Trophoblast cell (in vitro differentiated cells and primary cell): ENCODE data around the gene DHX34.

Experiments
- DNase-seq, 2 donors: peaks; one replicate each; pipeline ENCODE4 v3.0.0-alpha.2; 2016
- H2AFZ ChIP-seq: 2 replicates; pipeline ENCODE4 v1.6.1; 2013; ENCODE audit warnings: low read length, moderate library complexity, mild to moderate bottlenecking; ENCODE audit not compliant: insufficient read depth, poor library complexity
- H2AK5ac ChIP-seq: 2 replicates; pipeline ENCODE4 v1.6.1; 2013; ENCODE audit warnings: mild to moderate bottlenecking, low read length
- H2BK120ac ChIP-seq: 2 replicates; pipeline ENCODE4 v1.6.1; 2013; ENCODE audit warnings: low read length, mild to moderate bottlenecking, moderate library complexity; ENCODE audit not compliant: insufficient read depth, poor library complexity
- H2BK12ac ChIP-seq: 2 replicates; pipeline ENCODE4 v1.6.1; 2013; ENCODE audit warnings: mild to moderate bottlenecking, low read length, moderate library complexity
- H2BK5ac ChIP-seq: 2 replicates; pipeline ENCODE4 v1.6.1; 2013; ENCODE audit warnings: low read length, low read depth, moderate library complexity, mild to moderate bottlenecking; ENCODE audit not compliant: poor library complexity
- H3K14ac ChIP-seq: 2 replicates; pipeline ENCODE4 v1.6.1; 2013; ENCODE audit warnings: mild to moderate bottlenecking, low read length
- H3K18ac ChIP-seq: 2 replicates; pipeline ENCODE4 v1.6.1; 2013; ENCODE audit warnings: mild to moderate bottlenecking, low read length
- H3K23ac ChIP-seq: 2 replicates; pipeline ENCODE4 v1.6.1; 2013; ENCODE audit warnings: low read length
- H3K27ac ChIP-seq: 2 replicates; pipeline ENCODE4 v1.5.1; 2013; ENCODE audit warnings: low read depth, mild to moderate bottlenecking, inconsistent platforms, low read length, moderate library complexity
- H3K27me3 ChIP-seq: 2 replicates; pipeline ENCODE4 v1.6.1; 2013; ENCODE audit warnings: inconsistent platforms, mild to moderate bottlenecking, low read length, moderate library complexity; ENCODE audit not compliant: insufficient read depth
- H3K36me3 ChIP-seq, 2 experiments: 1 replicate in 1 of 2; 2 replicates in 1 of 2; pipeline ENCODE4 v1.6.1; 2013; ENCODE audit warnings: low read length in 2 of 2, mild to moderate bottlenecking in 2 of 2, moderate library complexity in 1 of 2; ENCODE audit not compliant: insufficient read depth in 2 of 2, control insufficient read depth in 1 of 2
- H3K4ac ChIP-seq: 2 replicates; pipeline ENCODE4 v1.6.1; 2013; ENCODE audit warnings: low read depth, mild to moderate bottlenecking, low read length, moderate library complexity
- H3K4me1 ChIP-seq, 2 experiments: 1 replicate in 1 of 2; 2 replicates in 1 of 2; pipeline ENCODE4 v1.6.1; 2013; ENCODE audit warnings: low read length in 2 of 2, mild to moderate bottlenecking in 2 of 2, moderate library complexity in 1 of 2; ENCODE audit not compliant: insufficient read depth in 2 of 2, control insufficient read depth in 1 of 2
- H3K4me2 ChIP-seq: 2 replicates; pipeline ENCODE4 v1.6.1; 2013; ENCODE audit warnings: inconsistent platforms, mild to moderate bottlenecking, low read length, moderate library complexity
- H3K4me3 ChIP-seq: 2 replicates; pipeline ENCODE4 v1.5.1; 2013; ENCODE audit warnings: mild to moderate bottlenecking, low read depth, low read length, inconsistent platforms
- H3K79me1 ChIP-seq: one replicate; pipeline ENCODE4 v1.6.1; 2013; ENCODE audit warnings: low read length
- H3K79me2 ChIP-seq: 2 replicates; pipeline ENCODE4 v1.6.1; 2013; ENCODE audit warnings: low read length, mild to moderate bottlenecking; ENCODE audit not compliant: control insufficient read depth, insufficient read depth, poor library complexity
- H3K9ac ChIP-seq: 2 replicates; pipeline ENCODE4 v1.6.1; 2013; ENCODE audit warnings: mild to moderate bottlenecking, low read length
- H3K9me3 ChIP-seq: 2 replicates; pipeline ENCODE4 v1.6.1; 2013; ENCODE audit warnings: low read depth, mild to moderate bottlenecking, control low read depth, inconsistent platforms, low read length; ENCODE audit not compliant: insufficient read depth
- H4K12ac ChIP-seq: 2 replicates; pipeline ENCODE4 v1.6.1; 2013; ENCODE audit warnings: low read depth, mild to moderate bottlenecking, low read length, moderate library complexity
- H4K8ac ChIP-seq: 2 replicates; pipeline ENCODE4 v1.6.1; 2013; ENCODE audit warnings: low read depth, mild to moderate bottlenecking, low read length, moderate library complexity
- H4K91ac ChIP-seq: one replicate; pipeline ENCODE4 v1.6.1; 2013; ENCODE audit warnings: low read depth, mild to moderate bottlenecking, low read length, moderate library complexity
- WGBS: extraction: QIAGEN DNeasy Blood & Tissue Kit; methylation state at CpG from one replicate; pipeline ENCODE4 v1.1.7; 2013; ENCODE audit warnings: missing lambda C conversion rate; ENCODE audit not compliant: insufficient read length, insufficient coverage; ENCODE audit errors: extremely low coverage; 5-methylcytosine and 5-hydroxymethylcytosine counted together

DHX34 gene

DNA sequence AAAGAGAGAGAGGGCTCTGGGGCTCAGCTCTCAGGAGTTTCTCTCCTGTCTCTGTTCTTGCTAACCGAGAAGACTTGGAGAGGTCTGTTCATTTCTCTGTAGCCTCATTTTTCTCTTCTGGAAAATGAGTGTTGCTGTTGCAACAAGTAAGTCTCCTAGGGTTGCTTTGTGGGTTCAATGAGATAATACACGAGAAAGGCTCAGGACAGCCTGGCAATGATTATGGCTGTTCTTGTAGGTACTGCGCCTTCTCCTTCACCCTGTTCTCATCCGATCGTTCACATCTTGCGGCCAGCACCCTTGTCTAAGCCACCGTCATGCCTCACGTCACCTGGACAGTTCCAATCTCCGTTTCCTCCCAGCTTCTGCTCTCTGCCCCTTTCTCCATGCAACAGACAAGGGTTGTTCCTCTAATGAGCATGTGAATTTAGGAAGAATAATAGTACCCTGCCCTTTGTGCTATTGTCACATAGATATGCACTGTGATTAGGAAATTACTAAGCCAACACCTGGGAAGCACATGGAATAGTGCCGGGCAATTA lies 35.3 kb upstream of the DHX34 start:
- H4K8ac ChIP-seq, result no peak overlapping the region
- H3K4me3 ChIP-seq, result no peak overlapping the region
- H3K9ac ChIP-seq, result no peak overlapping the region
- no peak overlapping the region for H3K18ac ChIP-seq
- H3K4ac ChIP-seq, result no peak overlapping the region
- H3K79me2 ChIP-seq, result no peaks in the 10 kb centered on the region
- H3K36me3 ChIP-seq, result no peaks in the 10 kb centered on the region
- no peak overlapping the region for H4K12ac ChIP-seq
- no peak overlapping the region for H2AFZ ChIP-seq
- no peaks in the 10 kb centered on the region for H3K79me1 ChIP-seq
- no peaks in the 10 kb centered on the region for H3K9me3 ChIP-seq
- no peak overlapping the region for H2BK120ac ChIP-seq
- no peak overlapping the region for H3K27ac ChIP-seq
- WGBS, result no CpG with 5 or more reads among the region's 10 CpGs
- no peaks in the 10 kb centered on the region for H3K4me1 ChIP-seq
- no peak overlapping the region for H2BK12ac ChIP-seq
- H2BK5ac ChIP-seq, result no peak overlapping the region
- no peaks in the 10 kb centered on the region for H3K27me3 ChIP-seq
- no peak overlapping the region for H2AK5ac ChIP-seq
- H4K91ac ChIP-seq, result no peak overlapping the region
- H3K14ac ChIP-seq, result no peak overlapping the region
- no peak for DNase-seq
- H3K23ac ChIP-seq, result no peak overlapping the region
- no peak overlapping the region for H3K4me2 ChIP-seq

DNA sequence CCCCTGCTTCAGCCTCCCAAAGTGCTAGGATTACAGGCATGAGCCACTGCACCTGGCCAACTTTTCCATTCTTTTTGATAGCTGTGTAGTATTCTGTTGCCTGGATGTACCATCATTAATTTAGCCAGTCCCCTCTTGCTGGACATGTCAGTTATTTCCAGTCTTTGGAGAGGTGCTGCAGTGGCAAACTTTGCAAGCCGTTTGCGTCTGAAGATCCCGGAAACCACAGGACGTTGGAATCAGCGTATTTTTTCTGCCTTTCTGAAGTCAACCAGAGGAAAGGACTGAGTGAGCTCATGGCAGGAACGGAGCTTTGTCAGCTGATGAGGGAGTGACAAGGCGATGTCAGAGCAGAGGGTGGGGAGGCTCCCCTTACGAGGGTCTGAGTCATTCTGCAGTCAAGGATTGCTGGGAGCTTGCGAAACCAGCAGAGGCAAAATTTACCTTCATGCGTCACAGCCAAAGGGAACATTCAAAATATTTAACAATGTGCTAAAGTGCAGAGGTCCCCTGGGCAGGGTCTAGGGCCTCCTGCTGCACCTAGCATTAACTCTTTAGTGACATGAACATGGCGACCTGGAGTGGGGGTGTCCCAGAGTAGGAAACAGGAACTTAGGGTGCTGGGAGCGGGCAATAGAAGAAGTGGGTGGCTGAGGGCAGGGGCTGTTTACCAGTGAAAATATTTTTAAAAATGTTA lies 33.8 kb upstream of the DHX34 start:
- H2BK120ac ChIP-seq, result no peak overlapping the region
- no peak overlapping the region for H3K27ac ChIP-seq
- no peak overlapping the region for H4K12ac ChIP-seq
- whole genome bisulfite sequencing, result no CpG with 5 or more reads among the region's 12 CpGs
- no peak overlapping the region for H3K4me3 ChIP-seq
- H4K8ac ChIP-seq, result no peak overlapping the region
- no peaks in the 10 kb centered on the region for H3K79me2 ChIP-seq
- H3K9me3 ChIP-seq, result peaks cover 2% of the 10 kb centered on the region
- no peak overlapping the region for H3K4ac ChIP-seq
- H2AFZ ChIP-seq, result no peak overlapping the region
- H3K14ac ChIP-seq, result no peak overlapping the region
- H3K4me1 ChIP-seq, result no peaks in the 10 kb centered on the region
- no peak overlapping the region for H3K4me2 ChIP-seq
- no peak overlapping the region for H3K9ac ChIP-seq
- peak; percentile 98 to 99 for DNase-seq
- no peak overlapping the region for H4K91ac ChIP-seq
- no peak overlapping the region for H2BK5ac ChIP-seq
- H2BK12ac ChIP-seq, result no peak overlapping the region
- no peaks in the 10 kb centered on the region for H3K36me3 ChIP-seq
- H3K27me3 ChIP-seq, result no peaks in the 10 kb centered on the region
- H3K23ac ChIP-seq, result no peak overlapping the region
- H3K79me1 ChIP-seq, result no peaks in the 10 kb centered on the region
- no peak overlapping the region for H3K18ac ChIP-seq
- no peak overlapping the region for H2AK5ac ChIP-seq

DNA sequence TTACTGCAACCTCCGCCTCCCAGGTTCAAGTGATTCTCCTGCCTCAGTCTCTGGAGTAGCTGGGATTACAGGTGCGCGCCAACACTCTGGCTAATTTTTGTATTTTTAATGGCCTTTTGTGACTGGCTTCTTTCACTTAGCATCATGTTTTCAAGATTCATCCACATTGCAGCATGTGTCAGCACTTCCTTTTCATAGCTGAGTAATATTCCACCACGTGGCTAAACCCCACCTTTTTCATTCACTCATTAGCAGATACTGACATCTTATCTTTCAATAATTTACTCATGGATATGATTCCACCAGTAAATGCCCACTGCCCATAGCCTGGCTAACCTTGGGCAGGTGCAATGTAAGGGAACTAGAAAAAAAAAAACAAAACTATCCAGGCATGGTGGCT lies 32.6 kb upstream of the DHX34 start:
- Histone ChIP-seq H4K91ac (no peak overlapping the region), H2BK12ac (no peak overlapping the region), H2AK5ac (no peak overlapping the region), H3K9me3 (peaks cover 4% of the 10 kb centered on the region), H3K27ac (no peak overlapping the region), H3K14ac (no peak overlapping the region), H3K4me2 (no peak overlapping the region), H2BK120ac (no peak overlapping the region), H2BK5ac (no peak overlapping the region), H3K27me3 (no peaks in the 10 kb centered on the region), H3K23ac (no peak overlapping the region), H3K4me1 (no peaks in the 10 kb centered on the region), H3K9ac (no peak overlapping the region), H3K79me1 (no peaks in the 10 kb centered on the region), H4K12ac (no peak overlapping the region), H3K79me2 (no peaks in the 10 kb centered on the region), H3K36me3 (no peaks in the 10 kb centered on the region), H3K4me3 (no peak overlapping the region), H4K8ac (no peak overlapping the region), H3K18ac (no peak overlapping the region), H3K4ac (no peak overlapping the region), H2AFZ (no peak overlapping the region)
- DNase-seq, result no peak
- WGBS, result no CpG with 5 or more reads among the region's 4 CpGs

DNA sequence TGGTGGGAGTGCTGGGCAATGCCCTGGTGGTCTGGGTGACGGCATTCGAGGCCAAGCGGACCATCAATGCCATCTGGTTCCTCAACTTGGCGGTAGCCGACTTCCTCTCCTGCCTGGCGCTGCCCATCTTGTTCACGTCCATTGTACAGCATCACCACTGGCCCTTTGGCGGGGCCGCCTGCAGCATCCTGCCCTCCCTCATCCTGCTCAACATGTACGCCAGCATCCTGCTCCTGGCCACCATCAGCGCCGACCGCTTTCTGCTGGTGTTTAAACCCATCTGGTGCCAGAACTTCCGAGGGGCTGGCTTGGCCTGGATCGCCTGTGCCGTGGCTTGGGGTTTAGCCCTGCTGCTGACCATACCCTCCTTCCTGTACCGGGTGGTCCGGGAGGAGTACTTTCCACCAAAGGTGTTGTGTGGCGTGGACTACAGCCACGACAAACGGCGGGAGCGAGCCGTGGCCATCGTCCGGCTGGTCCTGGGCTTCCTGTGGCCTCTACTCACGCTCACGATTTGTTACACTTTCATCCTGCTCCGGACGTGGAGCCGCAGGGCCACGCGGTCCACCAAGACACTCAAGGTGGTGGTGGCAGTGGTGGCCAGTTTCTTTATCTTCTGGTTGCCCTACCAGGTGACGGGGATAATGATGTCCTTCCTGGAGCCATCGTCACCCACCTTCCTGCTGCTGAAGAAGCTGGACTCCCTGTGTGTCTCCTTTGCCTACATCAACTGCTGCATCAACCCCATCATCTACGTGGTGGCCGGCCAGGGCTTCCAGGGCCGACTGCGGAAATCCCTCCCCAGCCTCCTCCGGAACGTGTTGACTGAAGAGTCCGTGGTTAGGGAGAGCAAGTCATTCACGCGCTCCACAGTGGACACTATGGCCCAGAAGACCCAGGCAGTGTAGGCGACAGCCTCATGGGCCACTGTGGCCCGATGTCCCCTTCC lies 28.9 kb upstream of the DHX34 start:
- H3K27me3 ChIP-seq, result no peaks in the 10 kb centered on the region
- no peak overlapping the region for H3K14ac ChIP-seq
- no peak overlapping the region for H3K27ac ChIP-seq
- no peak overlapping the region for H3K18ac ChIP-seq
- H3K4me1 ChIP-seq, result no peaks in the 10 kb centered on the region
- H3K79me1 ChIP-seq, result no peaks in the 10 kb centered on the region
- peaks cover 5% of the 10 kb centered on the region for H3K9me3 ChIP-seq
- H2BK12ac ChIP-seq, result no peak overlapping the region
- DNase-seq, result no peak
- peak overlapping the region; percentile 57 for H3K9ac ChIP-seq
- H4K8ac ChIP-seq, result no peak overlapping the region
- H2AFZ ChIP-seq, result no peak overlapping the region
- no CpG with 5 or more reads among the region's 46 CpGs for WGBS
- no peak overlapping the region for H3K4ac ChIP-seq
- H3K79me2 ChIP-seq, result no peaks in the 10 kb centered on the region
- H3K36me3 ChIP-seq, result no peaks in the 10 kb centered on the region
- H2BK120ac ChIP-seq, result no peak overlapping the region
- no peak overlapping the region for H3K23ac ChIP-seq
- no peak overlapping the region for H4K91ac ChIP-seq
- no peak overlapping the region for H2BK5ac ChIP-seq
- no peak overlapping the region for H3K4me3 ChIP-seq
- H2AK5ac ChIP-seq, result no peak overlapping the region
- no peak overlapping the region for H3K4me2 ChIP-seq
- no peak overlapping the region for H4K12ac ChIP-seq
